Lower lobe of right lung (tissue), 2 donors: Measurements from ENCODE around the gene WNT8B. TPM values are rescaled to one million over a fixed set of nuclear protein-coding genes. Genes with fewer than 3 reads are reported as not detected.

ENCODE experiments used
- ATAC-seq, 2 donors: fragments of 200-7000 bp; cut with Tn5 transposase; one replicate each; pipeline ENCODE4 v1.9.1; 2020 to 2022; ENCODE audit warnings: mild to moderate bottlenecking in 2 of 2, moderate library complexity in 2 of 2
- DNase-seq: peaks from one replicate; pipeline ENCODE4 v3.0.0-alpha.2; 2020
- H3K27ac ChIP-seq: fragments of 200-600 bp; one replicate; pipeline ENCODE4 v1.8.0; 2022
- H3K27me3 ChIP-seq: fragments of 200-600 bp; one replicate; pipeline ENCODE4 v1.8.0; 2022; ENCODE audit warnings: low read depth
- H3K36me3 ChIP-seq: fragments of 200-600 bp; one replicate; pipeline ENCODE4 v1.8.0; 2022; ENCODE audit warnings: mild to moderate bottlenecking
- H3K4me1 ChIP-seq: fragments of 200-600 bp; one replicate; pipeline ENCODE4 v1.8.0; 2022
- H3K4me3 ChIP-seq: fragments of 200-600 bp; one replicate; pipeline ENCODE4 v1.8.0; 2022; ENCODE audit warnings: mild to moderate bottlenecking
- H3K9me3 ChIP-seq: fragments of 200-600 bp; one replicate; pipeline ENCODE4 v1.8.0; 2022
- intact Hi-C: fragments of 100-400 bp; cut with DNase I; formaldehyde crosslinking; loops from one replicate; pipeline ENCODE4 v1.11.0; 2022
- total RNA-seq: library from RNA; stranded (reverse); fragmentation: NEBNext Ultra II Directional; extraction: Animal tissue kit (Norgen Biotek cat#: 25700); gene quantifications from one replicate; pipeline ENCODE4 v1.2.1, GENCODE V29; 2021
- TF ChIP-seq, protein P1 (sequence below): fragments of 200-600 bp; IDR thresholded peaks from one replicate; pipeline ENCODE4 v1.8.0; 2022; ENCODE audit warnings: antibody characterized with exemption, mild to moderate bottlenecking
- donor health status: DM: no; HTN: yes; CAD: no; lungs with severe emphysema.

The WNT8B gene
- total RNA-seq, 1 donor from 2014 or later, result 0.18 TPM

DNA sequence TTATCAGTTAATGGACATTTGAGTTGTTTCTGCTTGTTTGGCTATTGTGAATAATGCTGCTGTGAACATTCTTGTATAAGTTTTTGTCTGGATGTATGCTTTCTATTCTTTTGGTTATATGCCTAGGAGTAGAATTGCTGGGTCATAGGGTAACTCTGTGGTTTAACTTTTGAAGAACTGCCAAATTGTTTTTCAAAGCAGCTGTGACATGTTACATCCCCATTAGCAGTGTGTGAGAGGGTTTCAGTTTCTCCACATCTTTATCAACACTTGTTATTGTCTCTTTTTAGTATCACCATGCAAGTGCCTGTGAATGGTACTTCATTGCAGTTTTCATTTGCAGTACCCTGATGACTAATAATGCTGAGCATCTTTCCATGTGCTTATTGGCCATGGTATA lies 69.0 kb downstream of the WNT8B start:
- TF ChIP-seq, protein P1, sequence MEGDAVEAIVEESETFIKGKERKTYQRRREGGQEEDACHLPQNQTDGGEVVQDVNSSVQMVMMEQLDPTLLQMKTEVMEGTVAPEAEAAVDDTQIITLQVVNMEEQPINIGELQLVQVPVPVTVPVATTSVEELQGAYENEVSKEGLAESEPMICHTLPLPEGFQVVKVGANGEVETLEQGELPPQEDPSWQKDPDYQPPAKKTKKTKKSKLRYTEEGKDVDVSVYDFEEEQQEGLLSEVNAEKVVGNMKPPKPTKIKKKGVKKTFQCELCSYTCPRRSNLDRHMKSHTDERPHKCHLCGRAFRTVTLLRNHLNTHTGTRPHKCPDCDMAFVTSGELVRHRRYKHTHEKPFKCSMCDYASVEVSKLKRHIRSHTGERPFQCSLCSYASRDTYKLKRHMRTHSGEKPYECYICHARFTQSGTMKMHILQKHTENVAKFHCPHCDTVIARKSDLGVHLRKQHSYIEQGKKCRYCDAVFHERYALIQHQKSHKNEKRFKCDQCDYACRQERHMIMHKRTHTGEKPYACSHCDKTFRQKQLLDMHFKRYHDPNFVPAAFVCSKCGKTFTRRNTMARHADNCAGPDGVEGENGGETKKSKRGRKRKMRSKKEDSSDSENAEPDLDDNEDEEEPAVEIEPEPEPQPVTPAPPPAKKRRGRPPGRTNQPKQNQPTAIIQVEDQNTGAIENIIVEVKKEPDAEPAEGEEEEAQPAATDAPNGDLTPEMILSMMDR, result no peak
- Histone ChIP-seq H3K27me3 (no peaks in the 10 kb centered on the region), H3K27ac (no peak overlapping the region), H3K9me3 (no peaks in the 10 kb centered on the region), H3K4me3 (no peak overlapping the region), H3K36me3 (peaks cover 6% of the 10 kb centered on the region), H3K4me1 (peaks cover 36% of the 10 kb centered on the region)
- ATAC-seq (no peak), DNase-seq (no peak)
- intact Hi-C loops, result no loop called here

Other genes starting within 250 kb of the WNT8B start
- 20.0 TPM for gene CHUK, start 233.4 kb upstream of the WNT8B start, total RNA-seq
- gene CWF19L1, start 195.4 kb upstream of the WNT8B start, total RNA-seq, result 18.1 TPM
- gene BLOC1S2, start 176.3 kb upstream of the WNT8B start, total RNA-seq, result 45.4 TPM
- gene PKD2L1, start 132.8 kb upstream of the WNT8B start, total RNA-seq, result 3.4 TPM
- gene SCD, start 115.8 kb upstream of the WNT8B start, total RNA-seq, result 327 TPM
- 16.0 TPM for gene SEC31B, start 56.9 kb downstream of the WNT8B start, total RNA-seq
- gene NDUFB8, start 66.9 kb downstream of the WNT8B start, total RNA-seq, result 119 TPM
- gene HIF1AN, start 72.9 kb downstream of the WNT8B start, total RNA-seq, result 35.6 TPM